GM18909 (cell line): Measurements from ENCODE around the gene YY1.
A peak's percentile ranks its signal among the peaks of the same experiment; 100 is the strongest.
"Not testable (repeated sequence)": the region's sequence is repeated elsewhere in the genome, so short reads cannot be mapped to it uniquely, and the experiment has no call there.

ENCODE experiments used
- ATAC-seq: cut with Tn5 transposase; IDR thresholded peaks from one replicate; pipeline ENCODE4 v1.9.1; 2021; ENCODE audit warnings: mild to moderate bottlenecking; ENCODE audit not compliant: unreplicated experiment, poor library complexity

Gene YY1

GRCh38 chr14:100309028-100309737 is 70.2 kb downstream of the YY1 start:
- ATAC-seq = no peak

- ATAC-seq = not testable (repeated sequence)
Observed at GRCh38 chr14:100312110-100312876, 73.3 kb downstream of the YY1 start.

GRCh38 chr14:100312877-100313400 is 74.0 kb downstream of the YY1 start:
- ATAC-seq = no peak

GRCh38 chr14:100313464-100314230 is 74.7 kb downstream of the YY1 start:
- no peak for ATAC-seq

GRCh38 chr14:100314724-100315123 is 75.8 kb downstream of the YY1 start:
- ATAC-seq = no peak

GRCh38 chr14:100317389-100317788 is 78.4 kb downstream of the YY1 start:
- no peak for ATAC-seq

GRCh38 chr14:100317912-100318808 is 79.2 kb downstream of the YY1 start:
- ATAC-seq = peak; percentile 93

- no peak for ATAC-seq
Observed at GRCh38 chr14:100320157-100320856, 81.4 kb downstream of the YY1 start.

- ATAC-seq = no peak
Observed at GRCh38 chr14:100321473-100322137, 82.7 kb downstream of the YY1 start.

GRCh38 chr14:100322138-100322957 is 83.4 kb downstream of the YY1 start:
- ATAC-seq = no peak

- no peak for ATAC-seq
Observed at GRCh38 chr14:100323121-100323941, 84.4 kb downstream of the YY1 start, which contains the start of gene SLC25A47. TSS of gene SLC25A47 (plus strand) at chr14:100323339. CDS start at chr14:100323415, 76 bp downstream.

GRCh38 chr14:100323942-100324307 is 85.0 kb downstream of the YY1 start:
- ATAC-seq = no peak

- ATAC-seq = no peak
Observed at GRCh38 chr14:100325231-100325632, 86.3 kb downstream of the YY1 start.

GRCh38 chr14:100325958-100326357 is 87.0 kb downstream of the YY1 start:
- ATAC-seq = no peak

- ATAC-seq = no peak
Observed at GRCh38 chr14:100327128-100327527, 88.2 kb downstream of the YY1 start.

- no peak for ATAC-seq
Observed at GRCh38 chr14:100328495-100329163, 89.7 kb downstream of the YY1 start.
